ENCODE measurements around the gene OR10A4.

Gene OR10A4

GRCh38 chr11:6925636-6926207 lies 49.3 kb downstream of the OR10A4 start (continued):
- TF ChIP-seq ZNF639 (tag by site-specific recombination; IDR thresholded peaks at IDR 0.05) (no peak), SP2 (tag by site-specific recombination; IDR thresholded peaks at IDR 0.05) (peak; percentile 68), ZNF626 (tag by site-specific recombination; IDR thresholded peaks at IDR 0.05) (no peak), ZNF544 (tag by site-specific recombination; IDR thresholded peaks at IDR 0.05) (no peak), ZNF510 (tag by site-specific recombination; IDR thresholded peaks at IDR 0.05; ENCODE audit: insufficient replicate concordance) (no peak), PRDM1 (tag by site-specific recombination; IDR thresholded peaks at IDR 0.05) (peak; percentile 37; the same call in 1 of the 2 replicates), ZNF140 (tag by site-specific recombination; IDR thresholded peaks at IDR 0.05) (no peak), HOXD13 (CRISPR knock-in tag; IDR thresholded peaks at IDR 0.05; ENCODE audit: borderline replicate concordance) (no peak), ZNF174 (tag by site-specific recombination; IDR thresholded peaks at IDR 0.05) (no peak), ZNF18 (tag by site-specific recombination; IDR thresholded peaks at IDR 0.05) (no peak), ZNF350 (tag by site-specific recombination; IDR thresholded peaks at IDR 0.05) (no peak), ZBTB17 (tag by site-specific recombination; IDR thresholded peaks at IDR 0.05) (peak; percentile 43), ZNF621 (tag by site-specific recombination; IDR thresholded peaks at IDR 0.05) (no peak), ZNF202 (tag by site-specific recombination; IDR thresholded peaks at IDR 0.05; ENCODE audit: borderline replicate concordance) (no peak), REST (tag by site-specific recombination; IDR thresholded peaks at IDR 0.05) (no peak), ZNF707 (tag by site-specific recombination; IDR thresholded peaks at IDR 0.05) (no peak), ZBTB20 (tag by site-specific recombination; IDR thresholded peaks at IDR 0.05) (peak; percentile 5; the same call in 1 of the 2 replicates), ZNF645 (tag by site-specific recombination; IDR thresholded peaks at IDR 0.05) (no peak), ZNF518A (tag by site-specific recombination; conservative IDR thresholded peaks at IDR 0.05; ENCODE audit: low read depth) (peak; percentile 72), ZNF311 (tag by site-specific recombination; IDR thresholded peaks at IDR 0.05; ENCODE audit: borderline replicate concordance) (no peak), ZFHX2 (tag by site-specific recombination; conservative IDR thresholded peaks at IDR 0.05) (peak; percentile 73), ZNF26 (tag by site-specific recombination; IDR thresholded peaks at IDR 0.05) (no peak), ZNF768 (tag by site-specific recombination; IDR thresholded peaks at IDR 0.05) (no peak), EGR2 (tag by site-specific recombination; IDR thresholded peaks at IDR 0.05; ENCODE audit: low read depth) (peak; percentile 78), ZNF664 (tag by site-specific recombination; IDR thresholded peaks at IDR 0.05) (no peak)
